ENCODE data around the gene NFATC1. TPM values are rescaled to one million over a fixed set of nuclear protein-coding genes. Genes with fewer than 3 reads are reported as not detected.

Gene NFATC1
- polyA plus RNA-seq, 2 of the 4 experiments (the other 2 are of a cell fraction): 0.52 to 1.7 TPM

GRCh38 chr18:79544386-79544963 lies 148.7 kb downstream of the NFATC1 start:
- no peak for FAIRE-seq
- H3K4me1 ChIP-seq: no peaks in the 10 kb centered on the region
- 0% methylated on average over 2 of the region's 23 CpGs for WGBS (ENCODE audit: missing lambda C conversion rate)
- CTCF ChIA-PET: interaction anchor here (1.3 to 2.1 kb wide), 3 partner anchors 14 to 148 kb away, joined by 3 to 5 read pairs (median 4); no protein-coding TSS in a partner anchor
- POLR2A ChIA-PET: no interaction called here
- H3K4me3 ChIP-seq: no peak overlapping the region
- TF ChIP-seq RCOR1 (IDR thresholded peaks at IDR 0.05; ENCODE audit: low read depth, low read length) (no peak), ELK1 (IDR thresholded peaks at IDR 0.05; ENCODE audit: low read depth, low read length) (no peak), ZC3H11A (IDR thresholded peaks at IDR 0.05) (no peak), KDM1A (IDR thresholded peaks at IDR 0.05; ENCODE audit: low read depth) (no peak)
- H3K9me3 ChIP-seq: no peaks in the 10 kb centered on the region
- no peak for ATAC-seq
- no peak overlapping the region for H3K4me2 ChIP-seq
- H3K27ac ChIP-seq: no peak overlapping the region
- no peak for DNase-seq (ENCODE audit: low read depth in 1 of 2, low spot score in 1 of 2)

- Histone ChIP-seq H3K4me3 (no peak overlapping the region), H3K27ac (no peak overlapping the region), H3K9me3 (no peaks in the 10 kb centered on the region), H3K4me1 (no peaks in the 10 kb centered on the region), H3K4me2 (no peak overlapping the region)
- ATAC-seq: no peak
- POLR2A ChIA-PET: no interaction called here
- DNase-seq (ENCODE audit: low read depth in 1 of 2, low spot score in 1 of 2): no peak
- no peak for FAIRE-seq
- 41% methylated on average over 18 of the region's 20 CpGs for WGBS (ENCODE audit: missing lambda C conversion rate)
- TF ChIP-seq PBX3 (IDR thresholded peaks at IDR 0.05): no peak
- CTCF ChIA-PET: interaction anchor here (1.4 kb wide), 1 partner anchor 149 kb away, joined by 3 read pairs; no protein-coding TSS in a partner anchor
Measured at GRCh38 chr18:79545255-79545654, 149.5 kb downstream of the NFATC1 start.

GRCh38 chr18:79545736-79546171 lies 150.0 kb downstream of the NFATC1 start:
- ATAC-seq (no peak), DNase-seq (ENCODE audit: low read depth in 1 of 2, low spot score in 1 of 2) (no peak), FAIRE-seq (no peak)
- POLR2A ChIA-PET: no interaction called here
- no peak overlapping the region for H3K4me3 ChIP-seq
- CTCF ChIA-PET: interaction anchor here (1.4 kb wide), 1 partner anchor 149 kb away, joined by 3 read pairs; no protein-coding TSS in a partner anchor
- H3K4me1 ChIP-seq: no peaks in the 10 kb centered on the region
- H3K27ac ChIP-seq: no peak overlapping the region
- WGBS (ENCODE audit: missing lambda C conversion rate): no CpG with 5 or more reads among the region's 18 CpGs
- no peaks in the 10 kb centered on the region for H3K9me3 ChIP-seq
- H3K4me2 ChIP-seq: no peak overlapping the region
- TF ChIP-seq FOSB (CRISPR knock-in tag; IDR thresholded peaks at IDR 0.05) (no peak), SREBF2 (IDR thresholded peaks at IDR 0.05) (no peak), REST (IDR thresholded peaks at IDR 0.05) (no peak), JUNB (IDR thresholded peaks at IDR 0.05) (no peak), MYC (IDR thresholded peaks at IDR 0.05; ENCODE audit: borderline replicate concordance, low read length) (no peak), ELK1 (IDR thresholded peaks at IDR 0.05; ENCODE audit: low read depth, low read length) (no peak), HDAC2 (IDR thresholded peaks at IDR 0.05) (no peak), HOXA7 (CRISPR knock-in tag; IDR thresholded peaks at IDR 0.05) (no peak), POLR2AphosphoS2 (conservative IDR thresholded peaks at IDR 0.05; ENCODE audit: low read length) (no peak), KDM5A (IDR thresholded peaks at IDR 0.05) (no peak), MAX (IDR thresholded peaks at IDR 0.05) (no peak), BCL3 (IDR thresholded peaks at IDR 0.05) (no peak), CEBPB (IDR thresholded peaks at IDR 0.05) (no peak), CHD4 (IDR thresholded peaks at IDR 0.05; ENCODE audit: borderline replicate concordance) (no peak), CTCF (IDR thresholded peaks at IDR 0.05) (no peak), FOXS1 (CRISPR knock-in tag; IDR thresholded peaks at IDR 0.05) (no peak), PHF8 (IDR thresholded peaks at IDR 0.05; ENCODE audit: borderline replicate concordance, low read depth) (no peak), ZNF302 (CRISPR knock-in tag; IDR thresholded peaks at IDR 0.05) (no peak)
